Ovary (tissue), 3 donors: ENCODE results near the gene RUNX1.

Source experiments
- CTCF ChIP-seq, 3 donors: fragments of 450-650 bp in 2 of 3; fragments of 200-600 bp in 1 of 3; IDR thresholded peaks; one replicate each; pipeline versions ENCODE4 v1.5.1 to v1.8.0; 2016 to 2022; ENCODE audit warnings: antibody characterized with exemption in 3 of 3, mild to moderate bottlenecking in 1 of 3
- POLR2A ChIP-seq: fragments of 450-650 bp; IDR thresholded peaks from one replicate; pipeline ENCODE4 v1.6.1; 2017; ENCODE audit warnings: antibody characterized with exemption, mild to moderate bottlenecking, moderate library complexity
- donor health status: DM: no; HTN: no; CAD: no.

- TF ChIP-seq CTCF (IDR thresholded peaks at IDR 0.05) (no peak), POLR2A (no peak)
These were observed 236.4 kb downstream of the RUNX1 start for GRCh38 chr21:34812504-34813265.
